ENCODE results near the gene PLBD1. TPM values are rescaled to one million over a fixed set of nuclear protein-coding genes. Genes with fewer than 3 reads are reported as not detected.

The PLBD1 gene
- total RNA-seq, 4 donors from 2014 or later: 30.8 to 74.6 (median 40.4) TPM

DNA sequence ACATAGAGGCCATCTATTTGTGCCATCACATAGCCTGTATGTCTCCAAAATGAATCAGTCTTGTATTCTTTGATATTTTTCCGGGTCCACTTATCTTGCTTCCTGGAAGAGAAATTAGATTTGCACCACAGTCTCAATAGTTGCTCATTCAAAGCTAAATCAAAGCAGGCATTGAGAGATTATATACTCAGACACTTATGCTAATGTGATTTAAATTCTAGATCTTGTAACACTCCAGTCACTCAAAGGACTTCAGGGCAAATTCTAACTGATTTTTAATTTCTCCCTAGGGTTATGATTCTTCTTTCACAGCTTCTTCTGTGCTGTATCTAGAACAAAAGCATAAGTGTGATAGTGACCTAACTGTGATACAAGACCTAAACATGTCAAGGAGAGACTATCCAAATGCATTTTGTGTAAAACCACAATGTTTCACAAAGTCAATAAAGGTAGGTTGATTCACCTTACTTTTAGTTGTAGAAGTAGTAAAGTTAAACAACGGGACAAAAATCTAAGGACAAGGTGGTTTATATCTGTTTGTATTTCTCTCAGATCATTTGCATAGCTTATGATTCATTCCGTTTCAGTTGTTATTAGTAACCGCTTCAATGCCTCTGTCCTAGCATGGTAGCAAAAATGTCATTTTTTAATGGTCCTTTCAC lies 26.8 kb downstream of the PLBD1 start:
- no peak overlapping the region for H3K4me3 ChIP-seq
- peaks cover under 1 to 29% (median 12%) of the 10 kb centered on the region in 4 donors for H3K4me1 ChIP-seq
- H3K36me3 ChIP-seq: no peaks in the 10 kb centered on the region
- no peak for TF ChIP-seq EP300 (IDR thresholded peaks at IDR 0.05; ENCODE audit: low read depth)
- TF ChIP-seq POLR2A (IDR thresholded peaks at IDR 0.05): no peak
- TF ChIP-seq, protein P1, sequence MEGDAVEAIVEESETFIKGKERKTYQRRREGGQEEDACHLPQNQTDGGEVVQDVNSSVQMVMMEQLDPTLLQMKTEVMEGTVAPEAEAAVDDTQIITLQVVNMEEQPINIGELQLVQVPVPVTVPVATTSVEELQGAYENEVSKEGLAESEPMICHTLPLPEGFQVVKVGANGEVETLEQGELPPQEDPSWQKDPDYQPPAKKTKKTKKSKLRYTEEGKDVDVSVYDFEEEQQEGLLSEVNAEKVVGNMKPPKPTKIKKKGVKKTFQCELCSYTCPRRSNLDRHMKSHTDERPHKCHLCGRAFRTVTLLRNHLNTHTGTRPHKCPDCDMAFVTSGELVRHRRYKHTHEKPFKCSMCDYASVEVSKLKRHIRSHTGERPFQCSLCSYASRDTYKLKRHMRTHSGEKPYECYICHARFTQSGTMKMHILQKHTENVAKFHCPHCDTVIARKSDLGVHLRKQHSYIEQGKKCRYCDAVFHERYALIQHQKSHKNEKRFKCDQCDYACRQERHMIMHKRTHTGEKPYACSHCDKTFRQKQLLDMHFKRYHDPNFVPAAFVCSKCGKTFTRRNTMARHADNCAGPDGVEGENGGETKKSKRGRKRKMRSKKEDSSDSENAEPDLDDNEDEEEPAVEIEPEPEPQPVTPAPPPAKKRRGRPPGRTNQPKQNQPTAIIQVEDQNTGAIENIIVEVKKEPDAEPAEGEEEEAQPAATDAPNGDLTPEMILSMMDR (IDR thresholded peaks at IDR 0.05): no peak
- no peak for TF ChIP-seq POLR2AphosphoS5 (IDR thresholded peaks at IDR 0.05)
- no peaks in the 10 kb centered on the region for H3K27me3 ChIP-seq
- no peak overlapping the region for H3K27ac ChIP-seq
- 50 to 57% methylated on average over 4 of the region's 4 CpGs for WGBS, 2 donors (ENCODE audit: low coverage in 1 of 2)
- no peak for DNase-seq
- no peaks in the 10 kb centered on the region for H3K9me3 ChIP-seq
- intact Hi-C loops (cut with DNase I; ENCODE audit: low total_unique reads): no loop called here
- in situ Hi-C loops (cut with MboI; ENCODE audit: low pct_ligation_motif_present in 1 of 4, low pct_unique_long_range_greater_than_20kb in 1 of 4, low sequenced_read_pairs in 3 of 4): no loop called here

- no peak for TF ChIP-seq EP300 (IDR thresholded peaks at IDR 0.05; ENCODE audit: low read depth)
- TF ChIP-seq POLR2A (IDR thresholded peaks at IDR 0.05): no peak
- TF ChIP-seq, protein P1 (IDR thresholded peaks at IDR 0.05): no peak
- no peak for TF ChIP-seq POLR2AphosphoS5 (IDR thresholded peaks at IDR 0.05)
- 60 to 67% methylated on average over 4 to 5 of the region's 5 CpGs for WGBS, 2 donors (ENCODE audit: low coverage in 1 of 2)
- no peaks in the 10 kb centered on the region for H3K27me3 ChIP-seq
- H3K4me1 ChIP-seq: peaks cover 0 to 17% (median 4%) of the 10 kb centered on the region in 4 donors
- in situ Hi-C loops (cut with MboI; ENCODE audit: low pct_ligation_motif_present in 1 of 4, low pct_unique_long_range_greater_than_20kb in 1 of 4, low sequenced_read_pairs in 3 of 4) (no loop called here), intact Hi-C loops (cut with DNase I; ENCODE audit: low total_unique reads) (loop anchor here (10.0 kb wide), 1 partner anchor 852 kb away; no protein-coding TSS in a partner anchor)
- peak overlapping the region; percentile 35 to 55 (median 42) for H3K27ac ChIP-seq
- H3K36me3 ChIP-seq: no peaks in the 10 kb centered on the region
- no peak overlapping the region for H3K4me3 ChIP-seq
- H3K9me3 ChIP-seq: no peaks in the 10 kb centered on the region
- no peak for DNase-seq
These were observed 30.6 kb downstream of the PLBD1 start for GRCh38 chr12:14537088-14537487.

GRCh38 chr12:14532152-14532551 lies 35.5 kb downstream of the PLBD1 start:
- Histone ChIP-seq H3K36me3 (no peaks in the 10 kb centered on the region), H3K27me3 (no peaks in the 10 kb centered on the region), H3K4me1 (peaks cover 0 to 2% (median under 1%) of the 10 kb centered on the region in 4 donors), H3K9me3 (no peaks in the 10 kb centered on the region), H3K4me3 (no peak overlapping the region), H3K27ac (no peak overlapping the region)
- no peak for DNase-seq
- 84 to 93% methylated on average over 5 to 10 of the region's 10 CpGs for WGBS, 2 donors (ENCODE audit: low coverage in 1 of 2)
- intact Hi-C loops (cut with DNase I; ENCODE audit: low total_unique reads): loop anchor here (10.0 kb wide), 1 partner anchor 847 kb away; no protein-coding TSS in a partner anchor
- TF ChIP-seq EP300 (IDR thresholded peaks at IDR 0.05; ENCODE audit: low read depth): no peak
- TF ChIP-seq, protein P1 (IDR thresholded peaks at IDR 0.05): no peak
- TF ChIP-seq POLR2A (IDR thresholded peaks at IDR 0.05): no peak
- TF ChIP-seq POLR2AphosphoS5 (IDR thresholded peaks at IDR 0.05): no peak
- in situ Hi-C loops (cut with MboI; ENCODE audit: low pct_ligation_motif_present in 1 of 4, low pct_unique_long_range_greater_than_20kb in 1 of 4, low sequenced_read_pairs in 3 of 4): no loop called here

- in situ Hi-C loops (cut with MboI; ENCODE audit: low pct_ligation_motif_present in 1 of 4, low pct_unique_long_range_greater_than_20kb in 1 of 4, low sequenced_read_pairs in 3 of 4): no loop called here
- intact Hi-C loops (cut with DNase I; ENCODE audit: low total_unique reads): no loop called here
- WGBS, 2 donors (ENCODE audit: low coverage in 1 of 2): 83 to 98% methylated on average over 2 of the region's 2 CpGs
These were observed 41.7 kb downstream of the PLBD1 start for GRCh38 chr12:14525964-14526363.

More at GRCh38 chr12:14525964-14526363, 41.7 kb downstream of the PLBD1 start:
- TF ChIP-seq, protein P1 (IDR thresholded peaks at IDR 0.05): no peak
- no peak for TF ChIP-seq POLR2AphosphoS5 (IDR thresholded peaks at IDR 0.05)
- no peak for TF ChIP-seq POLR2A (IDR thresholded peaks at IDR 0.05)
- TF ChIP-seq EP300 (IDR thresholded peaks at IDR 0.05; ENCODE audit: low read depth): no peak
- Histone ChIP-seq H3K27ac (no peak overlapping the region), H3K4me1 (no peaks in the 10 kb centered on the region), H3K4me3 (no peak overlapping the region), H3K27me3 (no peaks in the 10 kb centered on the region), H3K36me3 (peaks cover 0 to 17% (median 2%) of the 10 kb centered on the region in 4 donors), H3K9me3 (peaks cover 20 to 24% of the 10 kb centered on the region in 2 donors)
- no peak for DNase-seq

Data from transverse colon (tissue), 4 donors.